K562 (cell line): Measurements from ENCODE around the gene SMIM35. TPM values are rescaled to one million over a fixed set of nuclear protein-coding genes. Genes with fewer than 3 reads are reported as not detected.

Experiments
- FOSL1 ChIP-seq: fragments of 200-800 bp; sonication (Bioruptor generic); conservative IDR thresholded peaks from 2 replicates; pipeline ENCODE4 v1.6.1; 2016; ENCODE audit warnings: missing genetic modification characterization, missing compliant biosample characterization
- HMG20A ChIP-seq: fragments of 450-650 bp; formaldehyde crosslinking; conservative IDR thresholded peaks from 2 replicates; pipeline ENCODE4 v1.4.0; 2020; ENCODE audit warnings: mild to moderate bottlenecking, mixed read lengths
- MAFF ChIP-seq: IDR thresholded peaks from 2 replicates; pipeline ENCODE4 v1.6.1; 2012; ENCODE audit warnings: low read length, improper control_type of control experiment
- NRF1 ChIP-seq, 2 experiments: fragments of 450-650 bp; IDR thresholded peaks in 1 of 2; conservative IDR thresholded peaks in 1 of 2; 2 replicates each; pipeline ENCODE4 v1.6.1; 2014; ENCODE audit warnings: mild to moderate bottlenecking in 2 of 2
- PCBP1 ChIP-seq: fragments of 200-400 bp; formaldehyde crosslinking; IDR thresholded peaks from 2 replicates; pipeline ENCODE4 v1.6.1; 2018; ENCODE audit warnings: mild to moderate bottlenecking, low read depth, low read length; ENCODE audit not compliant: poor library complexity, severe bottlenecking
- PHTF2 ChIP-seq: fragments of 250-450 bp; sonication (Bioruptor Pico); IDR thresholded peaks from 2 replicates; pipeline ENCODE4 v1.5.0; 2021; ENCODE audit warnings: mild to moderate bottlenecking
- POLR2B ChIP-seq: fragments of 450-650 bp; IDR thresholded peaks from 2 replicates; pipeline ENCODE4 v1.6.1; 2018; ENCODE audit warnings: low read depth; ENCODE audit not compliant: partially characterized antibody
- RFX1 ChIP-seq: fragments of 450-650 bp; IDR thresholded peaks from 2 replicates; pipeline ENCODE4 v1.6.1; 2016; ENCODE audit warnings: mild to moderate bottlenecking, moderate library complexity
- TAF15 ChIP-seq: fragments of 200-400 bp; formaldehyde crosslinking; IDR thresholded peaks from 2 replicates; pipeline ENCODE4 v1.6.1; 2017; ENCODE audit warnings: mild to moderate bottlenecking, low read depth, low read length, moderate library complexity
- TSC22D4 ChIP-seq: fragments of 450-650 bp; IDR thresholded peaks from 2 replicates; pipeline ENCODE4 v1.6.1; 2016; ENCODE audit warnings: missing genetic modification characterization, missing biosample characterization, control low read depth
- ZBTB7A ChIP-seq: IDR thresholded peaks from 2 replicates; pipeline ENCODE4 v1.6.1; 2011; ENCODE audit warnings: low read depth, mild to moderate bottlenecking, low read length, moderate library complexity, borderline replicate concordance; ENCODE audit not compliant: control insufficient read depth
- ZFPM2 ChIP-seq: fragments of 250-450 bp; sonication (Bioruptor Pico); IDR thresholded peaks from 2 replicates; pipeline ENCODE4 v1.5.1; 2022; ENCODE audit warnings: mild to moderate bottlenecking
- ZNF134 ChIP-seq: fragments of 250-450 bp; sonication (Bioruptor Pico); conservative IDR thresholded peaks from 2 replicates; pipeline ENCODE4 v1.4.0; 2020
- ZNF41 ChIP-seq: fragments of 250-450 bp; sonication (Bioruptor Pico); conservative IDR thresholded peaks from 2 replicates; pipeline ENCODE4 v1.4.0; 2020; ENCODE audit warnings: mild to moderate bottlenecking
- polyA plus RNA-seq, 8 experiments: library from polyadenylated mRNA; depleted of rRNA in 4 of 8; stranded (reverse) in 5 of 8; unstranded in 3 of 8; fragments of >200 nt; fragmentation: Nextera tagmentation in 2 of 8; fragmentation: Illumina TruSeq in 1 of 8; extraction: Ambion mirVana in 2 of 8; extraction: Trizol in 1 of 8; gene quantifications; 2 replicates each; pipeline versions ENCODE4 v1.2.1 to v1.2.3, GENCODE V29; 2011 to 2014; ENCODE audit warnings: inconsistent platforms in 1 of 8, missing spikeins in 1 of 8
- total RNA-seq, 7 experiments: library from RNA; depleted of rRNA in 6 of 7; stranded (reverse); fragments of >200 nt in 6 of 7; fragmentation: Illumina TruSeq in 2 of 7; extraction: Trizol in 2 of 7; gene quantifications; 2 replicates each; pipeline versions ENCODE4 v1.2.1 to v1.2.3, GENCODE V29; 2011 to 2021; ENCODE audit warnings: low replicate concordance in 1 of 7
- TF ChIP-seq, protein P1 (sequence below): IDR thresholded peaks from 2 replicates; pipeline ENCODE4 v1.6.1; 2011; ENCODE audit warnings: borderline replicate concordance, low read depth, mild to moderate bottlenecking, moderate library complexity, low read length; ENCODE audit not compliant: insufficient read depth, poor library complexity, severe bottlenecking
- TF ChIP-seq, protein P2 (sequence below): fragments of 450-650 bp; IDR thresholded peaks from 2 replicates; pipeline ENCODE4 v1.6.1; 2016; ENCODE audit warnings: borderline replicate concordance
- TF ChIP-seq, protein P3 (sequence below), 2 experiments: IDR thresholded peaks in 1 of 2; conservative IDR thresholded peaks in 1 of 2; 2 replicates each; pipeline ENCODE4 v1.6.1; 2016; ENCODE audit warnings: low read depth in 2 of 2, mild to moderate bottlenecking in 1 of 2, missing compliant biosample characterization in 1 of 2, missing genetic modification characterization in 1 of 2, moderate library complexity in 1 of 2
- TF ChIP-seq, protein P4 (sequence below): fragments of 250-450 bp; sonication (Bioruptor Pico); IDR thresholded peaks from 2 replicates; pipeline ENCODE4 v1.5.1; 2021; ENCODE audit warnings: mild to moderate bottlenecking
- TF ChIP-seq, protein P5 (sequence below): fragments of 250-450 bp; sonication (Bioruptor Pico); IDR thresholded peaks from 2 replicates; pipeline ENCODE4 v1.8.0; 2022; ENCODE audit warnings: moderate library complexity, mild to moderate bottlenecking, inconsistent platforms

Gene SMIM35
- total and polyA plus RNA-seq, 9 of the 15 experiments (the other 6 are each of a cell fraction or from before 2014, with no cell fraction given), result 0.03 TPM; not detected in 7

DNA sequence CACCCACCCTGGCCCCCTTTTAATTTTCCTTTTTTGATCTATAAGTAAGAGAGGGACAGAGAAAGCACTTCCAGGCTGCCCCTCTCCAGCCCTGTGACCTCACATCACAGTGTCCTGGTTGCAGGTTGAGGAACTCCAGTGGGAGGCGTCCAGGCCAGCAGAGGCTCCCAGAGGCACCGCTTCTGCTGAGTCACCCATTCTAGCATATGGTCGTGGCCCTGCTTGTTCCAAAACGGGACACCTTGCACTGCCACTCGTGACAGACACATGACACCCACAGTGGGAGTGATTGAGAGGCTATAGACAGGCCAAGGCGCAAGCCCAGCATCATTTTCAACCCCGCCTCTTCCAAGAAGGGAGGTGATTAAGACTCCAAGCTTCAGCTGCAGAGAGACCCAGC lies 25.9 kb downstream of the SMIM35 start (continued):
- TF ChIP-seq, protein P1, sequence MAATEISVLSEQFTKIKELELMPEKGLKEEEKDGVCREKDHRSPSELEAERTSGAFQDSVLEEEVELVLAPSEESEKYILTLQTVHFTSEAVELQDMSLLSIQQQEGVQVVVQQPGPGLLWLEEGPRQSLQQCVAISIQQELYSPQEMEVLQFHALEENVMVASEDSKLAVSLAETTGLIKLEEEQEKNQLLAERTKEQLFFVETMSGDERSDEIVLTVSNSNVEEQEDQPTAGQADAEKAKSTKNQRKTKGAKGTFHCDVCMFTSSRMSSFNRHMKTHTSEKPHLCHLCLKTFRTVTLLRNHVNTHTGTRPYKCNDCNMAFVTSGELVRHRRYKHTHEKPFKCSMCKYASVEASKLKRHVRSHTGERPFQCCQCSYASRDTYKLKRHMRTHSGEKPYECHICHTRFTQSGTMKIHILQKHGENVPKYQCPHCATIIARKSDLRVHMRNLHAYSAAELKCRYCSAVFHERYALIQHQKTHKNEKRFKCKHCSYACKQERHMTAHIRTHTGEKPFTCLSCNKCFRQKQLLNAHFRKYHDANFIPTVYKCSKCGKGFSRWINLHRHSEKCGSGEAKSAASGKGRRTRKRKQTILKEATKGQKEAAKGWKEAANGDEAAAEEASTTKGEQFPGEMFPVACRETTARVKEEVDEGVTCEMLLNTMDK, result no peak
- TF ChIP-seq, protein P2, sequence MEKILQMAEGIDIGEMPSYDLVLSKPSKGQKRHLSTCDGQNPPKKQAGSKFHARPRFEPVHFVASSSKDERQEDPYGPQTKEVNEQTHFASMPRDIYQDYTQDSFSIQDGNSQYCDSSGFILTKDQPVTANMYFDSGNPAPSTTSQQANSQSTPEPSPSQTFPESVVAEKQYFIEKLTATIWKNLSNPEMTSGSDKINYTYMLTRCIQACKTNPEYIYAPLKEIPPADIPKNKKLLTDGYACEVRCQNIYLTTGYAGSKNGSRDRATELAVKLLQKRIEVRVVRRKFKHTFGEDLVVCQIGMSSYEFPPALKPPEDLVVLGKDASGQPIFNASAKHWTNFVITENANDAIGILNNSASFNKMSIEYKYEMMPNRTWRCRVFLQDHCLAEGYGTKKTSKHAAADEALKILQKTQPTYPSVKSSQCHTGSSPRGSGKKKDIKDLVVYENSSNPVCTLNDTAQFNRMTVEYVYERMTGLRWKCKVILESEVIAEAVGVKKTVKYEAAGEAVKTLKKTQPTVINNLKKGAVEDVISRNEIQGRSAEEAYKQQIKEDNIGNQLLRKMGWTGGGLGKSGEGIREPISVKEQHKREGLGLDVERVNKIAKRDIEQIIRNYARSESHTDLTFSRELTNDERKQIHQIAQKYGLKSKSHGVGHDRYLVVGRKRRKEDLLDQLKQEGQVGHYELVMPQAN, result no peak
- TF ChIP-seq FOSL1 (tag), result peak; percentile 61
- TF ChIP-seq TAF15, result no peak
- TF ChIP-seq ZFPM2 (CRISPR knock-in tag), result no peak
- no peak for TF ChIP-seq HMG20A (CRISPR knock-in tag)
- TF ChIP-seq NRF1 (conservative IDR thresholded peaks at IDR 0.05 in 1 of 2, IDR thresholded peaks at IDR 0.05 in 1 of 2), result peak; percentile 49 to 61; a peak in 3 of 4 replicates
- no peak for TF ChIP-seq RFX1
- TF ChIP-seq, protein P3, sequence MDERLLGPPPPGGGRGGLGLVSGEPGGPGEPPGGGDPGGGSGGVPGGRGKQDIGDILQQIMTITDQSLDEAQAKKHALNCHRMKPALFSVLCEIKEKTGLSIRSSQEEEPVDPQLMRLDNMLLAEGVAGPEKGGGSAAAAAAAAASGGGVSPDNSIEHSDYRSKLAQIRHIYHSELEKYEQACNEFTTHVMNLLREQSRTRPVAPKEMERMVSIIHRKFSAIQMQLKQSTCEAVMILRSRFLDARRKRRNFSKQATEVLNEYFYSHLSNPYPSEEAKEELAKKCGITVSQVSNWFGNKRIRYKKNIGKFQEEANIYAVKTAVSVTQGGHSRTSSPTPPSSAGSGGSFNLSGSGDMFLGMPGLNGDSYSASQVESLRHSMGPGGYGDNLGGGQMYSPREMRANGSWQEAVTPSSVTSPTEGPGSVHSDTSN (CRISPR knock-in tag; IDR thresholded peaks at IDR 0.05; ENCODE audit: low read depth), result no peak
- TF ChIP-seq, protein P3 (tag; conservative IDR thresholded peaks at IDR 0.05; ENCODE audit: low read depth), result peak; percentile 82
- TF ChIP-seq ZNF41 (CRISPR knock-in tag), result no peak
- no peak for TF ChIP-seq ZNF134 (CRISPR knock-in tag)
- TF ChIP-seq TSC22D4 (tag), result no peak
- no peak for TF ChIP-seq PHTF2 (CRISPR knock-in tag)
- no peak for TF ChIP-seq ZBTB7A
- TF ChIP-seq PCBP1, result no peak
- TF ChIP-seq, protein P4, sequence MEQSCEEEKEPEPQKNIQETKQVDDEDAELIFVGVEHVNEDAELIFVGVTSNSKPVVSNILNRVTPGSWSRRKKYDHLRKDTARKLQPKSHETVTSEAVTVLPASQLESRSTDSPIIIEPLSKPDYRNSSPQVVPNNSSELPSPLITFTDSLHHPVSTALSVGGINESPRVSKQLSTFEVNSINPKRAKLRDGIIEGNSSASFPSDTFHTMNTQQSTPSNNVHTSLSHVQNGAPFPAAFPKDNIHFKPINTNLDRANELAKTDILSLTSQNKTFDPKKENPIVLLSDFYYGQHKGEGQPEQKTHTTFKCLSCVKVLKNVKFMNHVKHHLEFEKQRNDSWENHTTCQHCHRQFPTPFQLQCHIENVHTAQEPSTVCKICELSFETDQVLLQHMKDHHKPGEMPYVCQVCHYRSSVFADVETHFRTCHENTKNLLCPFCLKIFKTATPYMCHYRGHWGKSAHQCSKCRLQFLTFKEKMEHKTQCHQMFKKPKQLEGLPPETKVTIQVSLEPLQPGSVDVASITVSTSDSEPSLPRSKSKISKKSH, result no peak
- TF ChIP-seq MAFF, result peak; percentile 80
- no peak for TF ChIP-seq POLR2B
- TF ChIP-seq, protein P5, sequence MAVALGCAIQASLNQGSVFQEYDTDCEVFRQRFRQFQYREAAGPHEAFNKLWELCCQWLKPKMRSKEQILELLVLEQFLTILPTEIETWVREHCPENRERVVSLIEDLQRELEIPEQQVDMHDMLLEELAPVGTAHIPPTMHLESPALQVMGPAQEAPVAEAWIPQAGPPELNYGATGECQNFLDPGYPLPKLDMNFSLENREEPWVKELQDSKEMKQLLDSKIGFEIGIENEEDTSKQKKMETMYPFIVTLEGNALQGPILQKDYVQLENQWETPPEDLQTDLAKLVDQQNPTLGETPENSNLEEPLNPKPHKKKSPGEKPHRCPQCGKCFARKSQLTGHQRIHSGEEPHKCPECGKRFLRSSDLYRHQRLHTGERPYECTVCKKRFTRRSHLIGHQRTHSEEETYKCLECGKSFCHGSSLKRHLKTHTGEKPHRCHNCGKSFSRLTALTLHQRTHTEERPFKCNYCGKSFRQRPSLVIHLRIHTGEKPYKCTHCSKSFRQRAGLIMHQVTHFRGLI (CRISPR knock-in tag), result no peak
